HCEC 1CT (cell line): Measurements from ENCODE around the gene PTPRN2.
"Not testable (repeated sequence)": the region's sequence is repeated elsewhere in the genome, so short reads cannot be mapped to it uniquely, and the experiment has no call there.

ENCODE experiments used
- DNase-seq: peaks from one replicate; pipeline ENCODE4 v3.0.0-alpha.2; 2017

PTPRN2 gene

GRCh38 chr7:157901816-157902610, 685.6 kb downstream of the PTPRN2 start:
- not testable (repeated sequence) for DNase-seq

GRCh38 chr7:157901166-157901565, 686.5 kb downstream of the PTPRN2 start:
- no peak for DNase-seq

DNA sequence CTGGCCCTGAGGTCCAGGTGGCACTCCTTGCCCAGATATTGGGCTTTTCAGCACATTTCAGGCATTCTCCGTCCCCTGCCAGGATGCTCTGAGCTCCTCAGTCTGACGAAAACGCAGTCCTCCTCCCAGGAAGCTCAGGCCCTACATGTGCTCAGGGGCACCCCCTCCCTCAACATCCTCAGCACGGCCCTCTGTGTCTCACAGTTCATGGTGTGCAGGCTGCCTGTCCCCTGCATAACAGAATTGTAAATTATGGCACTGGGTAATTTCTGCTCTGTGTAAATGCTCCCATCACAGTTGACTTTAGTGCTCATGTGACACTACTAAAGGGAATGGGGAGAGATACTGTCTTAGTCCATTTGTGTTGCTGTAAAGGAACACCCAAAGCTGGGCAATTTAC, 687.1 kb downstream of the PTPRN2 start:
- DNase-seq, result no peak

GRCh38 chr7:157900011-157900410, 687.6 kb downstream of the PTPRN2 start:
- no peak for DNase-seq

- DNase-seq, result no peak
Observed at GRCh38 chr7:157898802-157899505, 688.7 kb downstream of the PTPRN2 start.

GRCh38 chr7:157898261-157898660, 689.4 kb downstream of the PTPRN2 start:
- no peak for DNase-seq

DNA sequence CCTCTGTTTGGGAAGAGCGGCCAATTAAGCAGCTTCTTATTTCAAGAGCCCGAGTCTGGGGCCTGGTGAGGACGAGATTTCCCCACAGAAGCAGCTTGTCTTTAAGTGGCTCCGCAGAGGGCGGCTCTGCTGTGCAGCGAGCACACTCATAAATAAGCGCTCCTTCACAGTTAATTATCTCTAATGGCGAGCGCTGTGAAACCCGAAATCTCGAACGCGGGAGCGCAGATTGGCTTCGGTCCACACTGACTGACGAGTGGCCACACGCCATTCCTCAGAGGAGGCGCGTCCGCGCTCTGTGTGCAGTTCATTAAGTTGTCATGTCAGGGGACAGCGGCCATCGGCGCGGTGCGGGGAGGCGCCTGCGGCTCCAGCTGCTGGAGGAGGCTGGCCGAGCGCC, 689.9 kb downstream of the PTPRN2 start:
- DNase-seq, result no peak

- no peak for DNase-seq
Observed at GRCh38 chr7:157896774-157897555, 690.7 kb downstream of the PTPRN2 start.

- DNase-seq, result not testable (repeated sequence)
Observed at GRCh38 chr7:157896376-157896675, 691.3 kb downstream of the PTPRN2 start.

- no peak for DNase-seq
Observed at GRCh38 chr7:157895520-157896375, 691.9 kb downstream of the PTPRN2 start.

DNA sequence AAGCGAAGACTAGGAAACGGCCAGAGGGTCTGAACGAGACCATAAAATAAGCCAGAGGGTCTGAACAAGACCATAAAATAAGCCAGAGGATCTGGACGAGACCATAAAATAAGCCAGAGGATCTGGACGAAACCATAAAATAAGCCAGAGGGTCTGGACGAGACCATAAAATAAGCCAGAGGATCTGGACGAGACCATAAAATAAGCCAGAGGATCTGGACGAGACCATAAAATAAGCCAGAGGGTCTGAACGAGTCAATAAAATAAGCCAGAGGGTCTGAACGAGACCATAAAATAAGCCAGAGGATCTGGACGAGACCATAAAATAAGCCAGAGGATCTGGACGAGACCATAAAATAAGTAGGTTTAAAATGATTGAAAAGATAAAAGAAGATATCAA, 692.5 kb downstream of the PTPRN2 start:
- DNase-seq, result not testable (repeated sequence)

DNA sequence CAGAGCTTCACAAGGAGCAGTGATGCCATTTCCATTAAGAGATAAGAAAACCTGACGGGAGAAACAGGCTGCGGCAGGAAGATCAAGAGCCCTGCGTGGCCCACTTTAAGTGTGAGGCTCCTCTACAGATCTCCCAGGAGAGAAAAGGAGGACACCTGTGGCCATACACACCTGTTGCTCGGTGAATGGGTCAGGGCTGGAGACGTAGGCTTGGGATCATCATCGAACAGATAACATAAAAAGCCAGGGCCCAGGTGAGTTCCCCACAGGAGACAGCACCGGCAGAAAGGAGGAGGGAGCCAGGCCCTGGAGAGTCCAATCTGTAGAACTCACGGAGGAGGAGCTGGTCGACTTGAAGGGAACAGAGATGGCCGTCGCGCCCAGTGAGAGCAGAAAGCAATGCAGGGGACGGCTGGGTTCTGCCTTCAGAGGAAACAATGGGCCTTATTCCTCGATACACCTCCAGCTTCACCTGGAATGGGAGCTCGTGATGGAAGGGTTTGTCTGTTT, 694.0 kb downstream of the PTPRN2 start:
- DNase-seq, result no peak

DNA sequence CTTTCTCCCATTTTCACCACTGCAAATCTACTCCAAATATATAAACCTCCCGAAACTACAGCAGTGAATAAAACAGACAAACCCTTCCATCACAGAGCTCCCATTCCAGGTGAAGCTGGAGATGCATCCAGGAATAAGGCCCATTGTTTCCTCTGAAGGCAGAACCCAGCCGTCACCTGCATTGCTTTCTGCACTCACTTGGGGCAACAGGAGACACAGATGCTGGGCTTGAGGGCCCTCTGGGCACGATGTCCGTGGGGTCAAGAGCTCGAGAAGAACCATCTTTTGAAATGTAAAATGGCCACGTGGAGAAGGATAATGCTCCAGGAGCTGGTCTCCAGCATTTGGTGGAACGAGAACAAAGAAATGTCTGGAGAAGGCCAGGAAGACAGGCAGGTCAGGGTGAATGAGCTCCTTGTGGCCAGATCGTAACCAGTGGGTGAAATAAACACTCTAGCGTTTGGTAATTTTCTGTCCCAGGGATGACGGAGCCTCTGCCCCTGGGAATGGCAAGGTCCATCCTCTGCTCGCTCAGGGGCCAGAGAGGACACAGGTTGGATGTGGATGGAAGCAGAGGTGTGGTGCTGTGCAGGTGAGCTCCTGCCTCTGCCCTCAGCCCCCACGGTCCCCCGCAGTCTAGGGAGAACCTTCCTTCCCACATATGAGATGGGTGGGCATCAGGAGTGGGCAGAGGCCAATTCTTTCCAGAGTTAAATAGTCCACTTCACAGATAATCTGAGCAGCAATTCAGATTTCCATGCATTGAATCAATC, 694.7 kb downstream of the PTPRN2 start:
- DNase-seq, result no peak

GRCh38 chr7:157890921-157891401, 696.7 kb downstream of the PTPRN2 start:
- DNase-seq, result no peak

- no peak for DNase-seq
Observed at GRCh38 chr7:157889480-157889879, 698.1 kb downstream of the PTPRN2 start.

DNA sequence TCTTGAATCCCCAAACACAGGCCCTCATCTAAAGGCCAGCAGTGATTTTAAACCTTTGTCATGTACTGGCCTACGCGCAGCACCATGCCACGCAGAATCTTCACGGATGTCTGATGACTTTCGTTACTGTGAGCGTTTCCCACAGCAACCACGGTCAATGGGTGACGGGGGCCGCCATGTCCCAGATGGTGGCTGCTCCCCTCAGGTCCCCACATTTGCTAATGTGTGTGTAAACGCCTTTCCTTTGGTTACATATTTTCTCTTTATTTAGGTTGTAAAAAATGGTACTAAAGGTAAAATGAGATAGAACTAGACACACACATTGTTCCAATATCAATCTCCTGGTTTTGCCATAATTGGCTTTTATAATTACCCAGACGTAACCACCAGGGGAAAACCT, 699.0 kb downstream of the PTPRN2 start:
- DNase-seq, result no peak

GRCh38 chr7:157887400-157887799, 700.2 kb downstream of the PTPRN2 start:
- no peak for DNase-seq

- DNase-seq, result no peak
Observed at GRCh38 chr7:157886711-157887110, 700.9 kb downstream of the PTPRN2 start.

DNA sequence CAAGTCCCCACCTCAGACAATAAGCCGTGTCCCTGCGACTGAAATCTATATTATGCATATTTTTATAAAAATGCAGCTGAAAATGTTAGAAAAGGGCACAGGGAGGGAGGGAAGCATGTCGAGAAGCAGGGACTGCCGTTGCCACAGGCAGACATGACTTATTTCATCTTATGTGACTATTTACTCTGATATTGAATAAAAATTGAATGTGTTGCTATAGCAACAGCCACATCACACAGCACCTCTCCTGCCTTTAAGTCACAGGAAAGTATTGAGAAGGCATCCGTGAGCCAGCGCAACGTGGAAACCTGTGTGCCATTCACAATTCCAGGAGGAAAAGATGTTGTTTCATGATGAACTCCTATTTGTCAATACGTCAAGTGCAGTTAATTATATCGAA, 701.4 kb downstream of the PTPRN2 start:
- no peak for DNase-seq

GRCh38 chr7:157885140-157885539, 702.5 kb downstream of the PTPRN2 start:
- DNase-seq, result no peak

- DNase-seq, result no peak
Observed at GRCh38 chr7:157884461-157885062, 703.1 kb downstream of the PTPRN2 start.
